Kidney (tissue), 14 donors: Measurements from ENCODE around the gene RUNDC3A. TPM values are rescaled to one million over a fixed set of nuclear protein-coding genes. Genes with fewer than 3 reads are reported as not detected.

ENCODE experiments used
- DNase-seq, 5 donors: peaks; one replicate each; pipeline ENCODE4 v3.0.0-alpha.2; 2013 to 2020
- FAIRE-seq: peaks from 2 replicates; lab custom pipeline; 2012; peaks lifted over from hg19 to GRCh38; lab: Jason Lieb, UNC
- H3K27ac ChIP-seq, 2 donors: one replicate each; pipeline ENCODE4 v1.7.0; 2013; ENCODE audit warnings: low read depth in 2 of 2, low read length in 2 of 2, inconsistent platforms in 1 of 2
- H3K27me3 ChIP-seq: one replicate; pipeline ENCODE4 v1.7.1; 2013; ENCODE audit warnings: low read length, inconsistent platforms; ENCODE audit not compliant: control insufficient read depth, insufficient read depth
- H3K36me3 ChIP-seq, 3 donors: one replicate each; pipeline versions ENCODE4 v1.7.0 to v1.7.1; 2013; ENCODE audit warnings: low read length in 3 of 3, control low read depth in 1 of 3, inconsistent platforms in 1 of 3; ENCODE audit not compliant: insufficient read depth in 3 of 3, control insufficient read depth in 2 of 3
- H3K4me1 ChIP-seq, 3 donors: one replicate each; pipeline versions ENCODE4 v1.7.0 to v1.7.1; 2013; ENCODE audit warnings: low read length in 3 of 3, inconsistent platforms in 1 of 3, low read depth in 1 of 3; ENCODE audit not compliant: control insufficient read depth in 2 of 3, insufficient read depth in 2 of 3
- H3K4me3 ChIP-seq, 3 donors: one replicate each; pipeline versions ENCODE4 v1.7.0 to v1.8.1; 2013; ENCODE audit warnings: low read length in 3 of 3, control low read depth in 1 of 3, inconsistent platforms in 1 of 3
- H3K9ac ChIP-seq, 3 donors: one replicate each; pipeline versions ENCODE4 v1.7.0 to v1.7.1; 2013; ENCODE audit warnings: low read length in 3 of 3, control low read depth in 1 of 3, inconsistent platforms in 1 of 3
- H3K9me3 ChIP-seq, 3 donors: one replicate each; pipeline versions ENCODE4 v1.7.0 to v1.7.1; 2013; ENCODE audit warnings: low read length in 3 of 3, control low read depth in 1 of 3, inconsistent platforms in 1 of 3; ENCODE audit not compliant: control insufficient read depth in 2 of 3, insufficient read depth in 1 of 3
- CTCF ChIP-seq: IDR thresholded peaks from 3 replicates; pipeline ENCODE4 v1.5.1; 2012; ENCODE audit warnings: mild to moderate bottlenecking, moderate library complexity, borderline replicate concordance; ENCODE audit not compliant: insufficient read depth; ENCODE audit errors: extremely low read depth
- intact Hi-C: fragments of 100-400 bp; cut with DNase I; formaldehyde crosslinking; loops from one replicate; pipeline ENCODE4 v1.11.1; 2022
- polyA plus RNA-seq: library from polyadenylated mRNA; stranded (reverse); fragments of 350-450 nt; fragmentation: Illumina TruSeq; extraction: RNeasy Lipid Tissue Mini Kit (QIAGEN cat#74804); gene quantifications from one replicate; pipeline ENCODE4 v1.2.3, GENCODE V29; 2014; ENCODE audit warnings: low read depth, low replicate concordance; ENCODE audit not compliant: insufficient read depth
- total RNA-seq: library from RNA; stranded (reverse); fragmentation: NEBNext Ultra II Directional; extraction: Animal tissue kit (Norgen Biotek cat#: 25700); gene quantifications from one replicate; pipeline ENCODE4 v1.2.1, GENCODE V29; 2021
- donor health status: control.
- donor health status: control.
- donor health status: control.
- donor health status: control.
- donor health status: control.
- donor health status: DM: yes; HTN: yes; CAD: no.
- donor health status: Normal renal cell carcinoma (clear cell type).

Gene RUNDC3A
- total and polyA plus RNA-seq, 2 donors from 2014 or later, result 2.2 to 6.4 TPM

DNA sequence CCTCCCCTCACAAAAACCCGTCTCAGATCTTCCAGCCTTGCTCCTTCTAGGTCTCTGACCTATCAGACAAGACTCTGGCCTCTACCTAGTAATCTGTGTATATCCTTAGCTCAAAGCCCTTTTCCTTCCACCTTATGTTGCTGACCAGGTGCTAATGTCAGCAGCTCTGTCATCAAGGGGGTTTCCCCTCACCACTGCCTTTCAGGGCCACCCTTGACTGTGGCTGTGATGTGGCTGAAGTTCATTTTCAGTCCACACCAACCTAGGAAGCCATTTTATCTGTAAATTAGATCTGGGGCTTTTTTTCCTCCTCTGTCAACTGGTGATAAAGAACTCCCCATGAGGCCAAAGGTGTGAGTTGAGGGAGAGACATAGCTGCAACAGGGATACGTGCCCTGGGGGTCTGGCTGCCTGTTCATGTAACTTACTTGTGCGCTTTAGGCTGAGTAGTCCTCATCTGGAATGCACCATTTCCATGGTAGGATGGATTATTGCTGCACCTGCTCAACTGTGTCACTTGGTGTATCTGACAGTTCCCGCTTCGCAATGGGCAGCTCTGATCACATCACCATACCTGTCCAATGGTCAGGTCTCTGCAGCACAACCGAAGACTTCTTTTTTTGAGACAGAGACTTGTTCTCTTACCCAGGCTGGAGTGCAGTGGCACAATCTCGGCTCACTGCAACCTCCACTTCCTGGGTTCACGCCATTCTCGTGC is 14.7 kb upstream of the RUNDC3A start:
- Histone ChIP-seq H3K4me1 (no peaks in the 10 kb centered on the region), H3K27me3 (no peaks in the 10 kb centered on the region), H3K4me3 (no peak overlapping the region), H3K9me3 (no peaks in the 10 kb centered on the region), H3K9ac (no peak overlapping the region), H3K27ac (no peak overlapping the region), H3K36me3 (no peaks in the 10 kb centered on the region)
- FAIRE-seq, result no peak
- no peak for TF ChIP-seq CTCF
- no peak for DNase-seq
- intact Hi-C loops, result no loop called here

DNA sequence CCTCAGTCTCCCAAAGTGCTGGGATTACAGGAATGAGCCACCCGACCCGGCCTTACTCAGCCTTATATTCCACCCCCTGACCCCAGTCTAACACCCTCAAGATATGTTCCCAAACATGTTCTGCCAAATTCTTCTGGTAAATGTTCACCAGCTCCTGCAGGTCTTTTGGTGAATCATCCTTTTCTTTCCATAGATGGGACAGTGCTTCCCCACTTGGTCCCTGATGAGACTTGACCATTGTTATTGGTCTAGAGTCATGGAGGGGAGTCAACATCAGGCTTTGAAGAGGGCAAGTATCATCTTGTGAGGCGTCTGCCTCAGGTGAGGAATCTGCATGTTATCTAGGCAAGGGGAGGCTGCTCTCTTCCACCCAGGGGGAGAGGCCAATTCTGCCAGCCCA is 10.4 kb upstream of the RUNDC3A start:
- Histone ChIP-seq H3K27me3 (no peaks in the 10 kb centered on the region), H3K27ac (no peak overlapping the region), H3K9ac (no peak overlapping the region), H3K4me1 (no peaks in the 10 kb centered on the region), H3K9me3 (no peaks in the 10 kb centered on the region), H3K36me3 (no peaks in the 10 kb centered on the region), H3K4me3 (no peak overlapping the region)
- no peak for FAIRE-seq
- no peak for TF ChIP-seq CTCF
- intact Hi-C loops, result no loop called here
- DNase-seq, result no peak

GRCh38 chr17:44304651-44305050 is 3.8 kb upstream of the RUNDC3A start:
- Histone ChIP-seq H3K4me1 (peaks cover 0 to 9% (median 5%) of the 10 kb centered on the region in 3 donors), H3K36me3 (no peaks in the 10 kb centered on the region), H3K4me3 (no peak overlapping the region), H3K9me3 (no peaks in the 10 kb centered on the region), H3K9ac (no peak overlapping the region), H3K27ac (no peak overlapping the region), H3K27me3 (no peaks in the 10 kb centered on the region)
- no peak for DNase-seq
- TF ChIP-seq CTCF, result no peak
- FAIRE-seq, result no peak
- intact Hi-C loops, result no loop called here
